ENCODE results near the gene CENPN. TPM values are rescaled to one million over a fixed set of nuclear protein-coding genes. Genes with fewer than 3 reads are reported as not detected.

CENPN gene
- total and polyA plus RNA-seq, 10 of the 15 experiments (the other 5 are each of a cell fraction or from before 2014, with no cell fraction given) = 39.8 to 143 (median 66.8) TPM

DNA sequence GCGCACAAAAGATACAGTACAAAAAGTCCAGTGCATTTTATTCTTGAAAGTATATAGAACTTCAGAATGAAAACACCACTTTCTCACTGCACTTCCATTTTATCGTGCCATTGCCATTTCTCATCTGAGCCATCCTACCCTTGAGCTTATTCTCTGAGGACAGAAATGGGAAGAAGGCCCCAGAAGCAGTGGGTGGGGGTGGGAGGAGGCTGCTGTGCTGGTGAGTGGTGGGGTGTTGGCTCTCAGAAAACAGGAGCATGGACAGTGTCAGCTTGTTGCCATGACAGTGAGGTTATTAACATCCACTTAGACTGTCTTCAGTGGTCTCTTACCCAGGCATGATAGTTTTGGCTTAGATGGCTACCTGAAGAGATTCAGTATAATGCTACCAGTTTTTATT, 33.1 kb downstream of the CENPN start:
- 98% methylated on average over 2 of the region's 2 CpGs for WGBS (ENCODE audit: insufficient coverage, insufficient replicate concordance, low lambda C conversion rate, missing lambda C conversion rate)
- TF ChIP-seq MYC (IDR thresholded peaks at IDR 0.05; ENCODE audit: insufficient read depth, insufficient read length, insufficient replicate concordance, low read length, severe bottlenecking) = no peak
- TF ChIP-seq, protein P1, sequence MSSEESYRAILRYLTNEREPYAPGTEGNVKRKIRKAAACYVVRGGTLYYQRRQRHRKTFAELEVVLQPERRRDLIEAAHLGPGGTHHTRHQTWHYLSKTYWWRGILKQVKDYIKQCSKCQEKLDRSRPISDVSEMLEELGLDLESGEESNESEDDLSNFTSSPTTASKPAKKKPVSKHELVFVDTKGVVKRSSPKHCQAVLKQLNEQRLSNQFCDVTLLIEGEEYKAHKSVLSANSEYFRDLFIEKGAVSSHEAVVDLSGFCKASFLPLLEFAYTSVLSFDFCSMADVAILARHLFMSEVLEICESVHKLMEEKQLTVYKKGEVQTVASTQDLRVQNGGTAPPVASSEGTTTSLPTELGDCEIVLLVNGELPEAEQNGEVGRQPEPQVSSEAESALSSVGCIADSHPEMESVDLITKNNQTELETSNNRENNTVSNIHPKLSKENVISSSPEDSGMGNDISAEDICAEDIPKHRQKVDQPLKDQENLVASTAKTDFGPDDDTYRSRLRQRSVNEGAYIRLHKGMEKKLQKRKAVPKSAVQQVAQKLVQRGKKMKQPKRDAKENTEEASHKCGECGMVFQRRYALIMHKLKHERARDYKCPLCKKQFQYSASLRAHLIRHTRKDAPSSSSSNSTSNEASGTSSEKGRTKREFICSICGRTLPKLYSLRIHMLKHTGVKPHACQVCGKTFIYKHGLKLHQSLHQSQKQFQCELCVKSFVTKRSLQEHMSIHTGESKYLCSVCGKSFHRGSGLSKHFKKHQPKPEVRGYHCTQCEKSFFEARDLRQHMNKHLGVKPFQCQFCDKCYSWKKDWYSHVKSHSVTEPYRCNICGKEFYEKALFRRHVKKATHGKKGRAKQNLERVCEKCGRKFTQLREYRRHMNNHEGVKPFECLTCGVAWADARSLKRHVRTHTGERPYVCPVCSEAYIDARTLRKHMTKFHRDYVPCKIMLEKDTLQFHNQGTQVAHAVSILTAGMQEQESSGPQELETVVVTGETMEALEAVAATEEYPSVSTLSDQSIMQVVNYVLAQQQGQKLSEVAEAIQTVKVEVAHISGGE (CRISPR knock-in tag; IDR thresholded peaks at IDR 0.05) = no peak
- no peak for TF ChIP-seq ZNF217 (IDR thresholded peaks at IDR 0.05)
- no peak for TF ChIP-seq POU2F2 (IDR thresholded peaks at IDR 0.05; ENCODE audit: borderline replicate concordance, low read depth, low read length)
- TF ChIP-seq MTA3 (IDR thresholded peaks at IDR 0.05; ENCODE audit: borderline replicate concordance, low read length) = no peak
- TF ChIP-seq, protein P2, sequence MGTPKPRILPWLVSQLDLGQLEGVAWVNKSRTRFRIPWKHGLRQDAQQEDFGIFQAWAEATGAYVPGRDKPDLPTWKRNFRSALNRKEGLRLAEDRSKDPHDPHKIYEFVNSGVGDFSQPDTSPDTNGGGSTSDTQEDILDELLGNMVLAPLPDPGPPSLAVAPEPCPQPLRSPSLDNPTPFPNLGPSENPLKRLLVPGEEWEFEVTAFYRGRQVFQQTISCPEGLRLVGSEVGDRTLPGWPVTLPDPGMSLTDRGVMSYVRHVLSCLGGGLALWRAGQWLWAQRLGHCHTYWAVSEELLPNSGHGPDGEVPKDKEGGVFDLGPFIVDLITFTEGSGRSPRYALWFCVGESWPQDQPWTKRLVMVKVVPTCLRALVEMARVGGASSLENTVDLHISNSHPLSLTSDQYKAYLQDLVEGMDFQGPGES (IDR thresholded peaks at IDR 0.05) = no peak
- no peak for TF ChIP-seq SMAD1 (IDR thresholded peaks at IDR 0.05; ENCODE audit: low read depth, partially characterized antibody)
- TF ChIP-seq GABPA (IDR thresholded peaks at IDR 0.05; ENCODE audit: low read depth) = no peak
- TF ChIP-seq TCF12 (IDR thresholded peaks at IDR 0.05; ENCODE audit: low read depth, low read length) = no peak
- TF ChIP-seq, protein P3, sequence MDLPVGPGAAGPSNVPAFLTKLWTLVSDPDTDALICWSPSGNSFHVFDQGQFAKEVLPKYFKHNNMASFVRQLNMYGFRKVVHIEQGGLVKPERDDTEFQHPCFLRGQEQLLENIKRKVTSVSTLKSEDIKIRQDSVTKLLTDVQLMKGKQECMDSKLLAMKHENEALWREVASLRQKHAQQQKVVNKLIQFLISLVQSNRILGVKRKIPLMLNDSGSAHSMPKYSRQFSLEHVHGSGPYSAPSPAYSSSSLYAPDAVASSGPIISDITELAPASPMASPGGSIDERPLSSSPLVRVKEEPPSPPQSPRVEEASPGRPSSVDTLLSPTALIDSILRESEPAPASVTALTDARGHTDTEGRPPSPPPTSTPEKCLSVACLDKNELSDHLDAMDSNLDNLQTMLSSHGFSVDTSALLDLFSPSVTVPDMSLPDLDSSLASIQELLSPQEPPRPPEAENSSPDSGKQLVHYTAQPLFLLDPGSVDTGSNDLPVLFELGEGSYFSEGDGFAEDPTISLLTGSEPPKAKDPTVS (IDR thresholded peaks at IDR 0.05; ENCODE audit: low read depth, low read length) = no peak
- no peak for TF ChIP-seq ETV6 (conservative IDR thresholded peaks at IDR 0.05 in 1 of 2, IDR thresholded peaks at IDR 0.05 in 1 of 2; ENCODE audit: borderline replicate concordance in 1 of 2, low read depth in 1 of 2)
- in situ Hi-C loops (cut with MboI) = no loop called here
- H3K4me2 ChIP-seq (ENCODE audit: control insufficient read depth, insufficient read depth) = no peak overlapping the region
- H4K20me1 ChIP-seq (ENCODE audit: control insufficient read depth, insufficient read depth) = no peaks in the 10 kb centered on the region
- H3K9me3 ChIP-seq (replicated peaks; ENCODE audit: control insufficient read depth, insufficient read depth, low read length) = no peaks in the 10 kb centered on the region
- ChIA-PET CTCF (interaction anchor here (0.6 to 1.3 kb wide), 2 partner anchors 15 to 36 kb away, joined by 3 to 5 read pairs; no protein-coding TSS in a partner anchor), RAD21 (ENCODE audit: unreplicated experiment) (interaction anchor here (0.6 kb wide), 1 partner anchor 218 kb away, joined by 3 read pairs; no protein-coding TSS in a partner anchor), SMC1A (ENCODE audit: uncharacterized antibody, unreplicated experiment) (interaction anchor here (0.6 to 1.1 kb wide), 2 partner anchors 37 to 86 kb away, joined by 3 read pairs; partner anchors contain the start of gene C16orf46), POLR2A (no interaction called here)
- H3K4me1 ChIP-seq (ENCODE audit: control insufficient read depth, insufficient read depth, low read length) = no peaks in the 10 kb centered on the region
- H3K27me3 ChIP-seq (replicated peaks in 1 of 2; ENCODE audit: control insufficient read depth in 2 of 2, insufficient read depth in 2 of 2, low read length in 1 of 2) = no peaks in the 10 kb centered on the region
- peaks cover 13% of the 10 kb centered on the region for H3K79me2 ChIP-seq (ENCODE audit: control insufficient read depth, insufficient read depth, low read length)
- no peak overlapping the region for H3K4me3 ChIP-seq
- ATAC-seq (no peak), DNase-seq (ENCODE audit: low read depth, low spot score) (no peak), FAIRE-seq (no peak)
- peaks cover 0 to 18% of the 10 kb centered on the region in 2 experiments; a peak in 1 of 4 replicates for H3K36me3 ChIP-seq (ENCODE audit: control insufficient read depth in 2 of 2, insufficient read depth in 2 of 2, low read length in 1 of 2)
- no peak overlapping the region for H2AFZ ChIP-seq (ENCODE audit: control insufficient read depth, low read depth, low read length)
- BruUV-seq (replicated peaks) = no TSS peak
- intact Hi-C loops (cut with micrococcal nuclease; ENCODE audit: unreplicated experiment) = no loop called here
- no peak overlapping the region for H3K27ac ChIP-seq (ENCODE audit: control insufficient read depth, insufficient read depth)
- H3K9ac ChIP-seq (ENCODE audit: control insufficient read depth, insufficient read depth, low read length) = no peak overlapping the region

Measured in GM12878 (cell line).